Astrocyte of the spinal cord (primary cell): ENCODE data around the gene DIP2C.
A peak's percentile ranks its signal among the peaks of the same experiment; 100 is the strongest.

Source experiments
- DNase-seq: peaks from one replicate; pipeline ENCODE4 v3.0.0; 2011; ENCODE audit warnings: low read depth, low spot score
- H3K4me3 ChIP-seq: 2 replicates; pipeline ENCODE4 v1.5.1; 2011; ENCODE audit warnings: low read depth, mild to moderate bottlenecking, low read length, moderate library complexity
- in situ Hi-C: cut with HindIII; loops from 2 replicates; pipeline ENCODE4 v1.10.0; 2017; ENCODE audit warnings: low sequenced_read_pairs
- TF ChIP-seq, protein P1 (sequence below): IDR thresholded peaks from 2 replicates; pipeline ENCODE4 v1.5.1; 2012; ENCODE audit warnings: low read depth, mild to moderate bottlenecking, low read length, inconsistent platforms

The DIP2C gene

GRCh38 chr10:314381-314780, 375.1 kb downstream of the DIP2C start:
- in situ Hi-C loops = no loop called here
- no peak overlapping the region for H3K4me3 ChIP-seq
- DNase-seq = no peak
- TF ChIP-seq, protein P1, sequence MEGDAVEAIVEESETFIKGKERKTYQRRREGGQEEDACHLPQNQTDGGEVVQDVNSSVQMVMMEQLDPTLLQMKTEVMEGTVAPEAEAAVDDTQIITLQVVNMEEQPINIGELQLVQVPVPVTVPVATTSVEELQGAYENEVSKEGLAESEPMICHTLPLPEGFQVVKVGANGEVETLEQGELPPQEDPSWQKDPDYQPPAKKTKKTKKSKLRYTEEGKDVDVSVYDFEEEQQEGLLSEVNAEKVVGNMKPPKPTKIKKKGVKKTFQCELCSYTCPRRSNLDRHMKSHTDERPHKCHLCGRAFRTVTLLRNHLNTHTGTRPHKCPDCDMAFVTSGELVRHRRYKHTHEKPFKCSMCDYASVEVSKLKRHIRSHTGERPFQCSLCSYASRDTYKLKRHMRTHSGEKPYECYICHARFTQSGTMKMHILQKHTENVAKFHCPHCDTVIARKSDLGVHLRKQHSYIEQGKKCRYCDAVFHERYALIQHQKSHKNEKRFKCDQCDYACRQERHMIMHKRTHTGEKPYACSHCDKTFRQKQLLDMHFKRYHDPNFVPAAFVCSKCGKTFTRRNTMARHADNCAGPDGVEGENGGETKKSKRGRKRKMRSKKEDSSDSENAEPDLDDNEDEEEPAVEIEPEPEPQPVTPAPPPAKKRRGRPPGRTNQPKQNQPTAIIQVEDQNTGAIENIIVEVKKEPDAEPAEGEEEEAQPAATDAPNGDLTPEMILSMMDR = no peak

GRCh38 chr10:311901-312665, 377.4 kb downstream of the DIP2C start:
- TF ChIP-seq, protein P1 = no peak
- in situ Hi-C loops = no loop called here
- no peak for DNase-seq
- no peak overlapping the region for H3K4me3 ChIP-seq

GRCh38 chr10:310976-311639, 378.4 kb downstream of the DIP2C start:
- in situ Hi-C loops = no loop called here
- TF ChIP-seq, protein P1 = no peak
- DNase-seq = peak; percentile 40
- no peak overlapping the region for H3K4me3 ChIP-seq

- DNase-seq = no peak
- TF ChIP-seq, protein P1 = no peak
- in situ Hi-C loops = no loop called here
- no peak overlapping the region for H3K4me3 ChIP-seq
Measured at GRCh38 chr10:310371-310770, 379.1 kb downstream of the DIP2C start.

DNA sequence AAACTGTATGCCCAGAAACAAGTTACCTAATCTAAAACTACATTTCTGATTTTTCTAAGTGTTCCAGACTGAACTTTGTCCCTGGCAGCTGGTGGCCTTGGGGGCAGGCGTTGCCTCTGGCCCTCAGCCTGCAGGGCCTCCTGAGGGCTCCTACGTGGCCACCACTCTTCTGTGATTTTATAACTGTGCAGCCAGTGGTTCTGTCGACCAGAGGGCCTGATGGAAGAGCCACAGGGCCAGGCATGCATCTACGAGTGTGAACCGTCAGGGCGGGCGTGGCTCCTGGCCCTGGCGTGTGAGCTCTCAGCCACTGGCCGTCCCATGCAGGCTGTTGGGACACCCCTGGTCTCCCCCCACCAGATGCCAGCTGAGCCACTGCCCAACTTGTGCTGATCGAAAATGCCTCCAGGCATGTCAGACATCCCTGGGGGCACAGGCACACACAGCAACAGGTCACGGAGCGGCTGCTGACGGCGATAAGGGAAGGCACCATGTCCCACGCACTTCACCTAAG, 380.8 kb downstream of the DIP2C start:
- no peak for DNase-seq
- H3K4me3 ChIP-seq = no peak overlapping the region
- TF ChIP-seq, protein P1 = no peak
- in situ Hi-C loops = no loop called here

DNA sequence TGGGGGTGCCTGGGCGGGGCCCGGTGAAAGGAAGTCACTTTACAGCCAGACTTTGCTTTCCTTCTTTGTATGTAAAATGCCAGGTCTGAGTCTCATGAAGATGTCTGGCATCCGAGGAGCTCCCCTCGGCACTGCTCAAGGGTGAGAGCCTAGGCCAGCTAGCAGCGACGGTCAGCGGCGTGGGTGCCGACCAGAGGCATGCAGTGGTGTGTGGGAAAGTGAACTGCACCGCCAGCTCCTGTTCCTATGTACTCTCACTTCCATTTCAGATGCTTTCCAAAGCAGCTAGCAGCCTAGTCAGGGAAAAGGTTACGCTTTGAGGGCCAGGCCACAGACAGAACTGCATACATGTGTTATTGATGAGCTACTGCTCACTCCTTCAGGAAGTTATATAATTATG, 381.4 kb downstream of the DIP2C start:
- no peak overlapping the region for H3K4me3 ChIP-seq
- DNase-seq = no peak
- TF ChIP-seq, protein P1 = no peak
- in situ Hi-C loops = no loop called here
